Body of pancreas (tissue), 4 donors: ENCODE data around the gene PIK3R5.

Experiments
- POLR2A ChIP-seq, 3 donors: fragments of 450-650 bp; IDR thresholded peaks; one replicate each; pipeline ENCODE4 v1.6.1; 2016; ENCODE audit warnings: antibody characterized with exemption in 3 of 3, mild to moderate bottlenecking in 2 of 3
- TF ChIP-seq, protein P1 (sequence below), 7 experiments: fragments of 450-650 bp in 4 of 7; fragments of 200-600 bp in 3 of 7; sonication (generic) in 3 of 7; IDR thresholded peaks; one replicate each; pipeline ENCODE4 v1.5.1; 2016 to 2019; ENCODE audit warnings: antibody characterized with exemption in 7 of 7

DNA sequence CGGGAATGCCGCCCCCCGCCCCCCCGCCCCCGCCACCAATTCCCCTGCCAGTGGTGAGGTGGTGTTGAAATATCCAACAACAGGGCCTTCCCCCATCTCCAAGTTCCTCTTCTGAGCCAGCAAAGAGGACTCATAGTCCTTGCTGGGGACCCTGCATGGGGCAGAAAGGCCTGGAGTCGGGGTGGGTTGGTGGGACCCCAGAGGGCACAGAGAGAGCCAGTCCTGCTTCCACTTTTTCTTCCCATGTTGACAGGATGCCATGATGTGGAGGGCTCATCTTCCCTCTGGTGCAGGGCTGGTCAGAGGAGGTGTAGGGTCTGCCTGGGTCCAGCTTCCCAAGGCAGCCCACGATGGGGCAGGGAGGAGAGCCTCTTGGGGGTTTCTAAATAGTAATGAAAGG, 49.0 kb downstream of the PIK3R5 start:
- TF ChIP-seq POLR2A (IDR thresholded peaks at IDR 0.05) = no peak
- TF ChIP-seq, protein P1, sequence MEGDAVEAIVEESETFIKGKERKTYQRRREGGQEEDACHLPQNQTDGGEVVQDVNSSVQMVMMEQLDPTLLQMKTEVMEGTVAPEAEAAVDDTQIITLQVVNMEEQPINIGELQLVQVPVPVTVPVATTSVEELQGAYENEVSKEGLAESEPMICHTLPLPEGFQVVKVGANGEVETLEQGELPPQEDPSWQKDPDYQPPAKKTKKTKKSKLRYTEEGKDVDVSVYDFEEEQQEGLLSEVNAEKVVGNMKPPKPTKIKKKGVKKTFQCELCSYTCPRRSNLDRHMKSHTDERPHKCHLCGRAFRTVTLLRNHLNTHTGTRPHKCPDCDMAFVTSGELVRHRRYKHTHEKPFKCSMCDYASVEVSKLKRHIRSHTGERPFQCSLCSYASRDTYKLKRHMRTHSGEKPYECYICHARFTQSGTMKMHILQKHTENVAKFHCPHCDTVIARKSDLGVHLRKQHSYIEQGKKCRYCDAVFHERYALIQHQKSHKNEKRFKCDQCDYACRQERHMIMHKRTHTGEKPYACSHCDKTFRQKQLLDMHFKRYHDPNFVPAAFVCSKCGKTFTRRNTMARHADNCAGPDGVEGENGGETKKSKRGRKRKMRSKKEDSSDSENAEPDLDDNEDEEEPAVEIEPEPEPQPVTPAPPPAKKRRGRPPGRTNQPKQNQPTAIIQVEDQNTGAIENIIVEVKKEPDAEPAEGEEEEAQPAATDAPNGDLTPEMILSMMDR (IDR thresholded peaks at IDR 0.05) = no peak
